T-helper 2 cell (primary cell): ENCODE measurements around the gene ACTL6B.
A peak's percentile ranks its signal among the peaks of the same experiment; 100 is the strongest.

Experiments used
- DNase-seq, 5 experiments: peaks; one replicate each; pipeline versions ENCODE4 v3.0.0 to v3.0.0-alpha.2; 2012 to 2022

Gene ACTL6B

GRCh38 chr7:100683659-100684533 lies 27.6 kb upstream of the ACTL6B start:
- no peak for DNase-seq

GRCh38 chr7:100682991-100683658 lies 26.9 kb upstream of the ACTL6B start:
- DNase-seq: no peak

- no peak for DNase-seq
Observed at GRCh38 chr7:100682228-100682741, 26.0 kb upstream of the ACTL6B start.

GRCh38 chr7:100681491-100682227 lies 25.4 kb upstream of the ACTL6B start:
- no peak for DNase-seq

- no peak for DNase-seq
Observed at GRCh38 chr7:100680576-100681271, 24.5 kb upstream of the ACTL6B start.

- DNase-seq: no peak
Observed at GRCh38 chr7:100679927-100680575, 23.8 kb upstream of the ACTL6B start.

GRCh38 chr7:100679129-100679926 lies 23.1 kb upstream of the ACTL6B start:
- no peak for DNase-seq

- DNase-seq: no peak
Observed at GRCh38 chr7:100678291-100678984, 22.2 kb upstream of the ACTL6B start.

- no peak for DNase-seq
Observed at GRCh38 chr7:100677308-100678267, 21.3 kb upstream of the ACTL6B start.

GRCh38 chr7:100676501-100677306 lies 20.5 kb upstream of the ACTL6B start:
- DNase-seq: no peak

GRCh38 chr7:100675581-100676350 lies 19.5 kb upstream of the ACTL6B start:
- peak; percentile 66 to 94 (median 93) for DNase-seq

GRCh38 chr7:100675105-100675451 lies 18.8 kb upstream of the ACTL6B start:
- peak in 1 of 5 experiments; percentile 47 for DNase-seq

- no peak for DNase-seq
Observed at GRCh38 chr7:100674411-100675104, 18.3 kb upstream of the ACTL6B start.

GRCh38 chr7:100673942-100674410 lies 17.7 kb upstream of the ACTL6B start:
- peak in 2 of 5 experiments; percentile 30 to 37 for DNase-seq

GRCh38 chr7:100673302-100673941 lies 17.2 kb upstream of the ACTL6B start, which contains the start of gene GNB2:
TSS of gene GNB2 (plus strand) at chr7:100673740. CDS start at chr7:100676266, 2,526 bp downstream.
- DNase-seq: peak; percentile 90 to 99 (median 97)
